HepG2 (cell line): ENCODE data around the gene ZDHHC9. TPM values are rescaled to one million over a fixed set of nuclear protein-coding genes. Genes with fewer than 3 reads are reported as not detected.

Source experiments
- ATAC-seq: fragments of 200-7000 bp; cut with Tn5 transposase; 3 replicates; pipeline ENCODE4 v1.9.1; 2020; ENCODE audit warnings: mild to moderate bottlenecking, moderate library complexity
- BruUV-seq: library from RNA; stranded (reverse); fragments of 400-500 nt; replicated peaks from 2 replicates; lab custom pipeline; 2021; lab: Mats Ljungman, UMichigan
- CTCF ChIA-PET: fragments of 300-600 bp; formaldehyde crosslinking; extraction: SDS; loops from one replicate; lab custom pipeline; 2021; ENCODE audit warnings: low total read pairs, inconsistent platforms, low intra/inter-chr PET ratio; lab: Yijun Ruan, JAX
- POLR2A ChIA-PET: fragments of 350-600 bp; sonication (Branson Sonifier 250); formaldehyde crosslinking; loops from one replicate; lab custom pipeline; 2020; ENCODE audit warnings: antibody characterized with exemption, inconsistent platforms; lab: Yijun Ruan, JAX
- DNase-seq: peaks from one replicate; pipeline ENCODE4 v3.0.0-alpha.2; 2015; ENCODE audit warnings: low spot score
- FAIRE-seq: peaks from 3 replicates; lab custom pipeline; 2011; peaks lifted over from hg19 to GRCh38; lab: Jason Lieb, UNC
- H2AFZ ChIP-seq: one replicate; pipeline ENCODE4 v1.6.1; 2011; ENCODE audit warnings: low read length, inconsistent platforms
- H3K27ac ChIP-seq: fragments of 300-600 bp; 3 replicates; pipeline ENCODE4 v1.8.0; 2011; ENCODE audit warnings: mixed run types, mild to moderate bottlenecking, mixed read lengths, low read length, inconsistent platforms; ENCODE audit not compliant: insufficient read depth; ENCODE audit errors: extremely low read length
- H3K27me3 ChIP-seq, 2 experiments: fragments of 200-600 bp in 1 of 2; 2 replicates in 1 of 2; 3 replicates in 1 of 2; pipeline versions ENCODE4 v1.6.0 to v1.8.0; 2011; ENCODE audit warnings: low read length in 2 of 2, mild to moderate bottlenecking in 2 of 2, moderate library complexity in 2 of 2, inconsistent platforms in 1 of 2; ENCODE audit not compliant: insufficient read depth in 2 of 2, control insufficient read depth in 1 of 2
- H3K36me3 ChIP-seq, 2 experiments: fragments of 200-600 bp in 1 of 2; replicated peaks in 1 of 2; 2 replicates in 1 of 2; 3 replicates in 1 of 2; pipeline versions ENCODE4 v1.5.1 to v1.8.0; 2011; ENCODE audit warnings: low read length in 2 of 2, inconsistent platforms in 1 of 2; ENCODE audit not compliant: insufficient read depth in 2 of 2, control insufficient read depth in 1 of 2
- H3K4me1 ChIP-seq: 2 replicates; pipeline ENCODE4 v1.5.1; 2012; ENCODE audit warnings: low read length, inconsistent platforms; ENCODE audit not compliant: insufficient read depth
- H3K4me2 ChIP-seq: 2 replicates; pipeline ENCODE4 v1.6.0; 2011; ENCODE audit warnings: low read depth, low read length, inconsistent platforms
- H3K4me3 ChIP-seq, 3 experiments: fragments of 200-600 bp in 1 of 3; sonication (generic), shearing (Covaris generic) in 1 of 3; replicated peaks in 1 of 3; 2 replicates each; pipeline ENCODE4 v1.5.1; 2011 to 2016; ENCODE audit warnings: low read length in 3 of 3, inconsistent platforms in 2 of 3, low read depth in 2 of 3, mild to moderate bottlenecking in 2 of 3, control low read depth in 1 of 3, mixed read lengths in 1 of 3; ENCODE audit not compliant: insufficient read depth in 1 of 3
- H3K79me2 ChIP-seq: one replicate; pipeline ENCODE4 v1.6.1; 2011; ENCODE audit warnings: low read length, inconsistent platforms; ENCODE audit not compliant: insufficient read depth
- H3K9ac ChIP-seq: 2 replicates; pipeline ENCODE4 v1.6.0; 2011; ENCODE audit warnings: mild to moderate bottlenecking, low read depth, low read length, inconsistent platforms; ENCODE audit not compliant: insufficient read depth
- H3K9me3 ChIP-seq: 2 replicates; pipeline ENCODE4 v1.5.1; 2012; ENCODE audit warnings: mild to moderate bottlenecking, low read length
- H4K20me1 ChIP-seq: 2 replicates; pipeline ENCODE4 v1.6.0; 2011; ENCODE audit warnings: inconsistent platforms, mild to moderate bottlenecking, low read length, moderate library complexity; ENCODE audit not compliant: insufficient read depth
- E2F2 ChIP-seq: sonication (generic); formaldehyde crosslinking; IDR thresholded peaks from 2 replicates; pipeline ENCODE4 v1.4.0; 2020; ENCODE audit warnings: missing genetic modification reagents, borderline replicate concordance
- FOXC1 ChIP-seq: sonication (generic); formaldehyde crosslinking; IDR thresholded peaks from 2 replicates; pipeline ENCODE4 v1.8.0; 2022; ENCODE audit warnings: mild to moderate bottlenecking, missing genetic modification reagents, borderline replicate concordance
- FUBP1 ChIP-seq: sonication (generic); formaldehyde crosslinking; IDR thresholded peaks from 2 replicates; pipeline ENCODE4 v1.5.1; 2020; ENCODE audit warnings: missing genetic modification reagents, mild to moderate bottlenecking, borderline replicate concordance
- HOMEZ ChIP-seq: IDR thresholded peaks from 2 replicates; pipeline ENCODE4 v1.6.1; 2016; ENCODE audit warnings: low read depth
- JUND ChIP-seq: sonication (generic); formaldehyde crosslinking; IDR thresholded peaks from 2 replicates; pipeline ENCODE4 v1.8.0; 2022; ENCODE audit warnings: mild to moderate bottlenecking, missing genetic modification reagents
- KAT8 ChIP-seq: IDR thresholded peaks from 2 replicates; pipeline ENCODE4 v1.6.1; 2016; ENCODE audit warnings: missing genetic modification reagents, missing compliant biosample characterization
- MAZ ChIP-seq, 2 experiments: sonication (generic) in 1 of 2; formaldehyde crosslinking in 1 of 2; IDR thresholded peaks; 2 replicates each; pipeline versions ENCODE4 v1.5.0 to v1.6.1; 2012 to 2020; ENCODE audit warnings: low read depth in 2 of 2, mild to moderate bottlenecking in 2 of 2, borderline replicate concordance in 1 of 2, improper control_type of control experiment in 1 of 2, low read length in 1 of 2, missing genetic modification reagents in 1 of 2, moderate library complexity in 1 of 2
- RELA ChIP-seq: sonication (generic); formaldehyde crosslinking; IDR thresholded peaks from 2 replicates; pipeline ENCODE4 v1.4.0; 2020; ENCODE audit warnings: missing genetic modification reagents
- SKI ChIP-seq: fragments of 450-650 bp; IDR thresholded peaks from one replicate; pipeline ENCODE4 v1.6.1; 2018; ENCODE audit warnings: mild to moderate bottlenecking; ENCODE audit not compliant: partially characterized antibody
- STAG1 ChIP-seq: sonication (generic); formaldehyde crosslinking; IDR thresholded peaks from 2 replicates; pipeline ENCODE4 v1.4.0; 2020; ENCODE audit warnings: missing genetic modification reagents
- ZFP90 ChIP-seq: sonication (generic); formaldehyde crosslinking; IDR thresholded peaks from 2 replicates; pipeline ENCODE4 v1.8.0; 2022; ENCODE audit warnings: missing genetic modification reagents, mild to moderate bottlenecking, inconsistent platforms, borderline replicate concordance
- ZNF136 ChIP-seq: sonication (generic); formaldehyde crosslinking; IDR thresholded peaks from 2 replicates; pipeline ENCODE4 v1.8.1; 2022; ENCODE audit warnings: low read depth, mild to moderate bottlenecking, moderate library complexity, missing genetic modification reagents
- ZNF235 ChIP-seq: sonication (generic); formaldehyde crosslinking; IDR thresholded peaks from 2 replicates; pipeline ENCODE4 v1.8.1; 2023; ENCODE audit warnings: mild to moderate bottlenecking, missing genetic modification reagents, borderline replicate concordance
- ZNF281 ChIP-seq: sonication (generic); formaldehyde crosslinking; IDR thresholded peaks from 2 replicates; pipeline ENCODE4 v1.4.0; 2020; ENCODE audit warnings: missing genetic modification reagents, borderline replicate concordance
- ZNF317 ChIP-seq: sonication (generic); formaldehyde crosslinking; IDR thresholded peaks from 2 replicates; pipeline ENCODE4 v1.5.0; 2020; ENCODE audit warnings: mild to moderate bottlenecking, missing genetic modification reagents
- ZNF766 ChIP-seq: sonication (generic); formaldehyde crosslinking; IDR thresholded peaks from 2 replicates; pipeline ENCODE4 v1.5.0; 2020; ENCODE audit warnings: missing genetic modification reagents, borderline replicate concordance
- WGBS: methylation state at CpG from one replicate; pipeline ENCODE4 v1.1.6; 2017; ENCODE audit warnings: low lambda C conversion rate; 5-methylcytosine and 5-hydroxymethylcytosine counted together
- in situ Hi-C: cut with HindIII; loops from 2 replicates; pipeline ENCODE4 v1.10.0; 2017; ENCODE audit warnings: low pct_unique_long_range_greater_than_20kb; ENCODE audit not compliant: extremely low pct_ligation_motif_present
- intact Hi-C: fragments of 100-400 bp; cut with micrococcal nuclease; formaldehyde crosslinking; loops from one replicate; pipeline ENCODE4 v1.10.0; 2022; ENCODE audit not compliant: unreplicated experiment
- polyA plus RNA-seq, 8 experiments: library from polyadenylated mRNA; depleted of rRNA in 3 of 8; stranded (reverse) in 7 of 8; unstranded in 1 of 8; fragments of >200 nt; fragmentation: Illumina TruSeq in 4 of 8; extraction: Trizol in 4 of 8; gene quantifications; 2 replicates each; pipeline versions ENCODE4 v1.2.1 to v1.2.3, GENCODE V29; 2011 to 2016; ENCODE audit warnings: low read depth in 4 of 8, missing spikeins in 1 of 8, mixed read lengths in 1 of 8; ENCODE audit not compliant: insufficient read depth in 1 of 8
- total RNA-seq, 5 experiments: library from RNA; depleted of rRNA; stranded (reverse); fragments of >200 nt; fragmentation: Illumina TruSeq; extraction: Trizol; gene quantifications; 2 replicates each; pipeline ENCODE4 v1.2.3, GENCODE V29; 2016; ENCODE audit warnings: low read depth in 1 of 5

Gene ZDHHC9
- total and polyA plus RNA-seq, 2 of the 13 experiments (the other 11 are each of a cell fraction or from before 2014, with no cell fraction given): 28.3 to 53.1 TPM

GRCh38 chrX:129791961-129792570 is 51.6 kb downstream of the ZDHHC9 start:
- POLR2A ChIA-PET: no interaction called here
- no peak for FAIRE-seq
- TF ChIP-seq ZNF136 (no peak), STAG1 (CRISPR knock-in tag) (no peak), JUND (no peak), ZNF766 (CRISPR knock-in tag) (no peak), KAT8 (CRISPR knock-in tag) (no peak), ZNF235 (no peak), HOMEZ (no peak), ZFP90 (CRISPR knock-in tag) (no peak), MAZ (IDR thresholded peaks at IDR 0.05; ENCODE audit: borderline replicate concordance, low read depth, low read length) (no peak), MAZ (CRISPR knock-in tag; IDR thresholded peaks at IDR 0.05; ENCODE audit: low read depth) (no peak), ZNF317 (CRISPR knock-in tag) (no peak), SKI (no peak), E2F2 (CRISPR knock-in tag) (no peak), FOXC1 (CRISPR knock-in tag) (no peak), FUBP1 (CRISPR knock-in tag) (no peak), ZNF281 (no peak), RELA (CRISPR knock-in tag) (no peak)

More at GRCh38 chrX:129791961-129792570, 51.6 kb downstream of the ZDHHC9 start:
- Histone ChIP-seq H4K20me1 (no peaks in the 10 kb centered on the region), H3K27ac (no peak overlapping the region), H3K4me1 (no peaks in the 10 kb centered on the region), H3K4me2 (no peak overlapping the region), H3K9me3 (no peaks in the 10 kb centered on the region), H3K4me3 (no peak overlapping the region), H3K9ac (no peak overlapping the region), H3K27me3 (no peaks in the 10 kb centered on the region), H3K79me2 (no peaks in the 10 kb centered on the region), H2AFZ (no peak overlapping the region), H3K36me3 (no peaks in the 10 kb centered on the region)
- no TSS peak for BruUV-seq
- peak; percentile 28 for ATAC-seq
- intact Hi-C loops: no loop called here
- CTCF ChIA-PET: no interaction called here
- no peak for DNase-seq
- in situ Hi-C loops: no loop called here
- WGBS: 29% methylated on average over 1 of the region's 11 CpGs
